Liver (tissue), 9 donors: ENCODE measurements around the gene REST. TPM values are rescaled to one million over a fixed set of nuclear protein-coding genes. Genes with fewer than 3 reads are reported as not detected.

Experiments used
- DNase-seq: peaks from one replicate; pipeline ENCODE4 v3.0.0-alpha.2; 2017; ENCODE audit warnings: low spot score
- H3K27ac ChIP-seq, 2 donors: one replicate each; pipeline ENCODE4 v1.7.0; 2013; ENCODE audit warnings: inconsistent platforms in 2 of 2, low read length in 2 of 2, control low read depth in 1 of 2, low read depth in 1 of 2, mild to moderate bottlenecking in 1 of 2
- H3K27me3 ChIP-seq, 4 donors: one replicate each; pipeline versions ENCODE4 v1.6.1 to v1.7.0; 2013; ENCODE audit warnings: low read length in 3 of 4, inconsistent platforms in 1 of 4, mild to moderate bottlenecking in 1 of 4, moderate library complexity in 1 of 4; ENCODE audit not compliant: control insufficient read depth in 4 of 4, insufficient read depth in 4 of 4
- H3K36me3 ChIP-seq, 4 donors: one replicate each; pipeline versions ENCODE4 v1.6.1 to v1.7.0; 2013; ENCODE audit warnings: low read length in 3 of 4, mild to moderate bottlenecking in 3 of 4, low read depth in 1 of 4, moderate library complexity in 1 of 4; ENCODE audit not compliant: control insufficient read depth in 4 of 4, insufficient read depth in 3 of 4
- H3K4me1 ChIP-seq, 4 donors: one replicate each; pipeline versions ENCODE4 v1.6.1 to v1.7.0; 2013; ENCODE audit warnings: low read length in 3 of 4, mild to moderate bottlenecking in 3 of 4, moderate library complexity in 1 of 4; ENCODE audit not compliant: control insufficient read depth in 4 of 4, insufficient read depth in 4 of 4
- H3K4me3 ChIP-seq, 3 donors: one replicate each; pipeline versions ENCODE4 v1.6.1 to v1.7.0; 2013; ENCODE audit warnings: low read length in 3 of 3, control low read depth in 1 of 3, low read depth in 1 of 3, mild to moderate bottlenecking in 1 of 3
- H3K9ac ChIP-seq, 2 donors: one replicate each; pipeline ENCODE4 v1.7.0; 2013; ENCODE audit warnings: low read length in 2 of 2, mild to moderate bottlenecking in 2 of 2, moderate library complexity in 2 of 2, control low read depth in 1 of 2, low read depth in 1 of 2
- H3K9me3 ChIP-seq, 4 donors: one replicate each; pipeline versions ENCODE4 v1.6.1 to v1.7.0; 2013; ENCODE audit warnings: low read length in 3 of 4; ENCODE audit not compliant: control insufficient read depth in 4 of 4
- ATF3 ChIP-seq: IDR thresholded peaks from 2 replicates; pipeline ENCODE4 v1.6.1; 2016; ENCODE audit warnings: antibody characterized with exemption
- EGR1 ChIP-seq, 2 donors: IDR thresholded peaks; 2 replicates each; pipeline ENCODE4 v1.6.1; 2016 to 2018; ENCODE audit warnings: antibody characterized with exemption in 2 of 2, low read depth in 2 of 2
- FOXA1 ChIP-seq: IDR thresholded peaks from 2 replicates; pipeline ENCODE4 v1.6.1; 2016; ENCODE audit warnings: antibody characterized with exemption
- GABPA ChIP-seq, 2 donors: IDR thresholded peaks in 1 of 2; conservative IDR thresholded peaks in 1 of 2; 2 replicates each; pipeline ENCODE4 v1.6.1; 2016; ENCODE audit warnings: antibody characterized with exemption in 2 of 2, mild to moderate bottlenecking in 1 of 2, moderate library complexity in 1 of 2
- HNF4G ChIP-seq: IDR thresholded peaks from 2 replicates; pipeline ENCODE4 v1.6.1; 2016; ENCODE audit warnings: antibody characterized with exemption
- JUND ChIP-seq, 2 donors: IDR thresholded peaks; 2 replicates each; pipeline ENCODE4 v1.6.1; 2016; ENCODE audit warnings: antibody characterized with exemption in 2 of 2
- NR2F2 ChIP-seq: IDR thresholded peaks from 2 replicates; pipeline ENCODE4 v1.6.1; 2016; ENCODE audit warnings: antibody characterized with exemption
- RAD21 ChIP-seq, 2 donors: IDR thresholded peaks; 2 replicates each; pipeline ENCODE4 v1.6.1; 2016; ENCODE audit warnings: antibody characterized with exemption in 2 of 2, mild to moderate bottlenecking in 2 of 2
- REST ChIP-seq: IDR thresholded peaks from 2 replicates; pipeline ENCODE4 v1.6.1; 2016; ENCODE audit warnings: antibody characterized with exemption, mild to moderate bottlenecking
- SP1 ChIP-seq: IDR thresholded peaks from 2 replicates; pipeline ENCODE4 v1.6.1; 2018; ENCODE audit warnings: antibody characterized with exemption, mild to moderate bottlenecking
- WGBS: extraction: QIAGEN DNeasy Blood & Tissue Kit; methylation state at CpG from one replicate; pipeline ENCODE4 v1.1.7; 2013; 5-methylcytosine and 5-hydroxymethylcytosine counted together
- polyA plus RNA-seq, 2 donors: library from polyadenylated mRNA; stranded (reverse) in 1 of 2; unstranded in 1 of 2; fragments of 200-250 nt in 1 of 2; fragments of >200 nt in 1 of 2; fragmentation: Nextera tagmentation in 1 of 2; extraction: Ambion mirVana in 1 of 2; gene quantifications; one replicate each; pipeline versions ENCODE4 v1.2.1 to v1.2.3, GENCODE V29; 2013 to 2015
- total RNA-seq, 2 donors: library from RNA; depleted of rRNA; stranded (reverse); fragments of >200 nt; gene quantifications; one replicate each; pipeline ENCODE4 v1.2.3, GENCODE V29; 2014
- donor health status: healthy.
- donor health status: healthy.
- donor health status: healthy.
- donor health status: healthy.
- donor health status: healthy.

Gene REST
- total and polyA plus RNA-seq, 4 donors, result 3.7 to 18.1 (median 12.4) TPM

- H3K36me3 ChIP-seq, result peaks cover 11 to 66% (median 41%) of the 10 kb centered on the region in 4 donors
- TF ChIP-seq GABPA (IDR thresholded peaks at IDR 0.05 in 1 of 2, conservative IDR thresholded peaks at IDR 0.05 in 1 of 2) (no peak), SP1 (no peak), ATF3 (no peak), REST (no peak), EGR1 (IDR thresholded peaks at IDR 0.05; ENCODE audit: low read depth in 2 of 2) (no peak), JUND (IDR thresholded peaks at IDR 0.05) (no peak)
- H3K4me1 ChIP-seq, result no peaks in the 10 kb centered on the region
- H3K4me3 ChIP-seq, result no peak overlapping the region
- WGBS, result 94% methylated on average over 6 of the region's 6 CpGs
- H3K27me3 ChIP-seq, result no peaks in the 10 kb centered on the region
- no peak overlapping the region for H3K27ac ChIP-seq
- H3K9ac ChIP-seq, result no peak overlapping the region
- H3K9me3 ChIP-seq, result no peaks in the 10 kb centered on the region
- DNase-seq, result no peak
These were observed 82.6 kb downstream of the REST start for GRCh38 chr4:56990109-56990905.

GRCh38 chr4:56995525-56995924 is 87.8 kb downstream of the REST start:
- Histone ChIP-seq H3K36me3 (peaks cover 15 to 66% (median 38%) of the 10 kb centered on the region in 4 donors), H3K9ac (no peak overlapping the region), H3K9me3 (no peaks in the 10 kb centered on the region), H3K4me3 (no peak overlapping the region), H3K4me1 (no peaks in the 10 kb centered on the region), H3K27ac (no peak overlapping the region), H3K27me3 (no peaks in the 10 kb centered on the region)
- TF ChIP-seq RAD21 (IDR thresholded peaks at IDR 0.05), result no peak
- TF ChIP-seq GABPA (IDR thresholded peaks at IDR 0.05 in 1 of 2, conservative IDR thresholded peaks at IDR 0.05 in 1 of 2), result no peak
- TF ChIP-seq HNF4G, result no peak
- TF ChIP-seq EGR1 (IDR thresholded peaks at IDR 0.05; ENCODE audit: low read depth in 2 of 2), result no peak
- TF ChIP-seq REST, result no peak
- no peak for TF ChIP-seq FOXA1
- TF ChIP-seq NR2F2, result no peak
- DNase-seq, result no peak
- WGBS, result 82% methylated on average over 7 of the region's 7 CpGs
